GM12892 (cell line): ENCODE measurements around the gene LILRB3.

Experiments
- POLR2AphosphoS5 ChIP-seq: IDR thresholded peaks from 2 replicates; pipeline ENCODE4 v1.6.1; 2011; ENCODE audit warnings: low read depth, low read length, control low read depth
- TAF1 ChIP-seq: IDR thresholded peaks from 2 replicates; pipeline ENCODE4 v1.6.1; 2011; ENCODE audit warnings: low read depth, mild to moderate bottlenecking, control low read depth, low read length, borderline replicate concordance

GRCh38 chr19:54190503-54191010, 32.2 kb downstream of the LILRB3 start:
- TF ChIP-seq TAF1 (no peak), POLR2AphosphoS5 (no peak)
